ENCODE results near the gene OBSCN. TPM values are rescaled to one million over a fixed set of nuclear protein-coding genes. Genes with fewer than 3 reads are reported as not detected.
A peak's percentile ranks its signal among the peaks of the same experiment; 100 is the strongest.

Gene OBSCN
- total RNA-seq, 1 donor from 2014 or later, result 39.4 TPM

DNA sequence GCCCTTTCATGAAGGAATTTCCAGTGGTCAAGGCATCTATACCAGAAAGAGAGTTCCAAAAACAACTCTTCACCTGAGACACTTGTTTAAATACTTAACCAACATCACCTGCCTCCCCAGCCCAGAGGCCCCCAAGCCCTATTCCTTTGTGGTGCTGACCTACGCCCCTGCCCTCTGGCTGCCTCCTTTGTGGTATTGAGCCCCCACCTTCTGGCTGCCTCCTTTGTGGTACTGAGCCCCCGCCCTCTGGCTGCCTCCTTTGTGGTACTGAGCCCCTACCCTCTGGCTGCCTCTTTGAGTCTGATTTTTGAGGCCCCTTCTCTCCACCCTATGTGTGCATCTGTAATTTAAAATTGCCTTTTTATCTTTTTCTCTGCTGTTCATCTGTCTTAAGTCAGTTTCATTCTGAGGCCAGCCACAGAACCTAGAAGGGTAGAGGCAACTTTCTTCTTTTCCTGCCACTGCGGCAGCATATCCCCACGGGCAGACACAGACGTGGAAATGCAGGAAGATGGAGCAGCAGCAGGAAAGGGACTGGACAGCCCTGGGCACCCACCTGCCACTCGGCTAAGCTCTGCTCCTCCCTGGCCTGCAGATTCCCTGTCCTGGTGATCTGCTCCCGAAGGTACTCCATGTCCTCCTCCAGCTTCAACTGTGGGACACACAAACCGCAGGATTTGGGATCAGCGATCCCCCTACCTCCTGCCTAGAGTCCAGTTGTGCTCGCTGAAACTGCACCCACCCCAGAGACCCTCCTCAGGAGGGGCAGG, 205.6 kb downstream of the OBSCN start:
- Histone ChIP-seq H3K27me3 (peaks cover 27% of the 10 kb centered on the region), H3K4me1 (peaks cover 14% of the 10 kb centered on the region), H3K27ac (no peak overlapping the region), H3K4me3 (no peak overlapping the region), H3K36me3 (no peaks in the 10 kb centered on the region), H3K9me3 (no peaks in the 10 kb centered on the region)
- no peak for TF ChIP-seq CTCF (IDR thresholded peaks at IDR 0.05)
- intact Hi-C loops (cut with DNase I), result no loop called here
- peak; percentile 29 for DNase-seq
- no peak for ATAC-seq

DNA sequence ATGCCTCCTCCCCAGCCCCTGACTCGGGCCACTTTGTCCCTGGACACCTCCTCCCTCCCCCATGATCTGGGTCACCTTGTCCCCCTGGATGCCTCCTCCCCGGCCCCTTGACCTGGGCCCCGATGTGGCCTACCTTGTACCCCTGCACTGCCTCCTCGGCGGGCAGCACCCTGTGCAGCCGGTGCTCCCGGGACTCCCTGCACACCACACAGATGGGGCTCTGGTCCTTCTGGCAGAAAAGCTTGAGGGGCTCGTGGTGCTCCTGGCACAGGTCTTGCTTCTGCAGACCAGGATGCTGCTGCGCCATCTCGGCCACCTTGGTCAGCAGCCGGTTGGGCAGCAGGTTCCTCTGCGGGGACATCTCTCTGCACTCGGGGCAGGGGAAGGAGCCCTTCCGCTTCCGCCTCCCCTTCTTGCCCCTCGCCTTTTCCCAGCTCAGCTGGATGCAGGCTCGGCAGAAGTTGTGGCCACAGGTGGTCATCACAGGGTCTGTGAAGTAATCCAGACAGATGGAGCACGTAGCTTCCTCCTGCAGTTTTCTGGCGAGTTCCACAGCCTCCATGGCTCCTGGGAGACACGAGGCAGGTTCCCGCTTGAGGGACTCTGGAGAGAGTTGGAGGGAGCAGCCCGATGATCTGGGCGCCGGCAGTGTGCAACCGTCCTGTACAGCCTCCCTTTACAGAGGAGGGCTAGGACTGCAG, 206.8 kb downstream of the OBSCN start:
- no peaks in the 10 kb centered on the region for H3K36me3 ChIP-seq
- ATAC-seq, result no peak
- TF ChIP-seq CTCF (IDR thresholded peaks at IDR 0.05), result no peak
- peaks cover 33% of the 10 kb centered on the region for H3K27me3 ChIP-seq
- no peak for DNase-seq
- no peak overlapping the region for H3K27ac ChIP-seq
- no peak overlapping the region for H3K4me3 ChIP-seq
- intact Hi-C loops (cut with DNase I), result no loop called here
- no peaks in the 10 kb centered on the region for H3K9me3 ChIP-seq
- H3K4me1 ChIP-seq, result peaks cover 14% of the 10 kb centered on the region

- Histone ChIP-seq H3K27me3 (peaks cover 33% of the 10 kb centered on the region), H3K27ac (no peak overlapping the region), H3K9me3 (no peaks in the 10 kb centered on the region), H3K4me3 (no peak overlapping the region), H3K36me3 (no peaks in the 10 kb centered on the region), H3K4me1 (peaks cover 14% of the 10 kb centered on the region)
- TF ChIP-seq CTCF (IDR thresholded peaks at IDR 0.05), result no peak
- ATAC-seq, result no peak
- DNase-seq, result no peak
- intact Hi-C loops (cut with DNase I), result no loop called here
These were observed 207.4 kb downstream of the OBSCN start for GRCh38 chr1:228415221-228415620.

- DNase-seq, result no peak
- intact Hi-C loops (cut with DNase I), result no loop called here
- Histone ChIP-seq H3K27ac (no peak overlapping the region), H3K9me3 (no peaks in the 10 kb centered on the region), H3K36me3 (no peaks in the 10 kb centered on the region), H3K4me1 (peaks cover 14% of the 10 kb centered on the region), H3K27me3 (peaks cover 33% of the 10 kb centered on the region), H3K4me3 (peak overlapping the region; percentile 48)
- TF ChIP-seq CTCF (IDR thresholded peaks at IDR 0.05), result no peak
- no peak for ATAC-seq
These were observed 208.0 kb downstream of the OBSCN start for GRCh38 chr1:228415853-228416216.

DNA sequence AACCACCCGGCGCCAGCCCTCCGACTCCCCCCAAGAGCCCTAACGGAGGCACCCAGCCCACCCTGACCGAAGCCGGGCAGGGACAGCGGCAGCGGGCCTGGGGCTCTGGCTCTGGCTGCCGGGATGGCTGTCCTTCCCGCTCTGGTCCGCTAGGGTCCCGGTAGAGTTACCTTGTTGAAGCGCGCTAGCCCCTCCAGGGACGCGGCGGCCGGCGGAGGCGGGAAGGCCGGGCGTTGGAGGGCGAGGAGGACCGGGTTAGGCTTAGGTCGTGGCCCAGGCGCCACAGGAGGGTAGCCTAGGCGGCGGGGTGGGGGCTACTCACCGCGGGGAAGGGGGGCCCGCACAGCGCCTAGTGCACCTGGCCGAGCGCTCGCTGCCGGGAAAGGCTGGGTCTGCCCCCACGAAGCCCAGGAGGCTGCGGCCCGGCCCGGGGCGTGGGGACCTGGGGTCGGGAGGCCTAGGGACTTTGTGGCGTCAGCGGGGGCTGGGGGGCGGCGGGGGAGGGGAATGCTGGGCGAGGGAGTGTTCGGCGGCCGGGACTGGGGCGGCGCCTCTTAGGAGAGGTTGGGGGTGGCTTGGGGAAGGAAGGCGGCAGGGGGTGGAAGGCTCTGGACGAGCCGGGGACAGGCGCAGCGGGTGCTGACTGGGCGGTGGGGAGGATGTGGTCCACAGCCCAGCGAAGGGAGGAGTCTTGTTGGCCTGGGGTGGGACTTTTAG, 208.5 kb downstream of the OBSCN start, which contains the start of gene TRIM17:
Gene TRIM17 (minus strand): TSS at position 645 of the 717 bp plus-strand sequence. CDS start 1,789 bp downstream, outside the sequence.
- intact Hi-C loops (cut with DNase I), result no loop called here
- H3K27me3 ChIP-seq, result peaks cover 33% of the 10 kb centered on the region
- peak within 1 kb of the TSS; percentile 48 for H3K4me3 ChIP-seq
- no peaks in the 10 kb centered on the region for H3K36me3 ChIP-seq
- TF ChIP-seq CTCF (IDR thresholded peaks at IDR 0.05), result peak; percentile 31
- no peak within 1 kb of the TSS for H3K27ac ChIP-seq
- H3K9me3 ChIP-seq, result no peaks in the 10 kb centered on the region
- ATAC-seq, result peak; percentile 72
- no peak for DNase-seq
- H3K4me1 ChIP-seq, result peaks cover 14% of the 10 kb centered on the region
